ENCODE results near the gene ARMC2. TPM values are rescaled to one million over a fixed set of nuclear protein-coding genes. Genes with fewer than 3 reads are reported as not detected.
"Not testable (repeated sequence)": the region's sequence is repeated elsewhere in the genome, so short reads cannot be mapped to it uniquely, and the experiment has no call there.

ARMC2 gene
- polyA plus RNA-seq, 4 donors = 9.5 to 15.6 (median 13.8) TPM

GRCh38 chr6:108914235-108915022, 66.2 kb downstream of the ARMC2 start:
- DNase-seq (ENCODE audit: low read depth in 4 of 4, low spot score in 2 of 4) = no peak

DNA sequence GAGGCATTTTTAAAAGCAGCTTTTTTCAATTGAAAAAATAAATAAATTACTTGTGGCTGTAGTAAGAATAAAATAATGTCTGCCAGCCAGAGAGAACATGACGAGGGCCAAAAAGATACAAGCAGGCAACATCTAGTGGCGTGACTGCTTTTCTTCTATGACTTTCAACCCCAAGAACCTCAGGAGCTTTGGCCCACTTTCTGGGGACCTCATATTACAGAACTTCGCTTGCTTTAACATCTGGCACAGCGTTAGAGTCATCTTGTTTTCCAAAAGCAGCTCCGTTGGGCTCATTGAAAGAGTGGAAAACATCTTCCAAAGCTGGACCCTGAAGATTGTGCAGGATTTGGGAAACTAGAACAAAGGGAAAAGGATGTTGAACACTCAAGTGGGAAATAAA, 67.0 kb downstream of the ARMC2 start:
- no peak for DNase-seq (ENCODE audit: low read depth in 4 of 4, low spot score in 2 of 4)

GRCh38 chr6:108916026-108916686, 67.9 kb downstream of the ARMC2 start:
- no peak for DNase-seq (ENCODE audit: low read depth in 4 of 4, low spot score in 2 of 4)

DNA sequence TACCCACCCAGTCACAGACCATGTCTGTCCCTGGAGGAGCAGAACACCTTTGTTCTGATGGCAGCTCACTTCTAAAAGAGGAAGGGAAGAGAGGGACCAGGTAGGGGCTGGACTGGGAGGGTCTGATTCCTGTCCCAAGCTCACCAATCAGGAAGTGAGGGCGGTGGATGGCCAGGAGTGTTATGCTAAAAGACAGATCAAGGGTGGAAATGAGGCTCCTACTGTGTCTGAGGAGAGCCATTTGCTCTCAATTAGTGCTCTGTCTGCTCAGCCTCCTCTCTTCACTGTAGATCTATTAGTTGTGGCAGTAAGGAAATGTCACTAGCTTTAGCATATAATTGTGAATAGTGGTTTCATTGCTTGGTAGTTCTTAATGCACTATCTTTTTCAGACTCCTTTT, 72.5 kb downstream of the ARMC2 start:
- no peak for DNase-seq (ENCODE audit: low read depth in 4 of 4, low spot score in 2 of 4)

- no peak for DNase-seq (ENCODE audit: low read depth in 4 of 4, low spot score in 2 of 4)
Measured at GRCh38 chr6:108921547-108922361, 73.5 kb downstream of the ARMC2 start.

DNA sequence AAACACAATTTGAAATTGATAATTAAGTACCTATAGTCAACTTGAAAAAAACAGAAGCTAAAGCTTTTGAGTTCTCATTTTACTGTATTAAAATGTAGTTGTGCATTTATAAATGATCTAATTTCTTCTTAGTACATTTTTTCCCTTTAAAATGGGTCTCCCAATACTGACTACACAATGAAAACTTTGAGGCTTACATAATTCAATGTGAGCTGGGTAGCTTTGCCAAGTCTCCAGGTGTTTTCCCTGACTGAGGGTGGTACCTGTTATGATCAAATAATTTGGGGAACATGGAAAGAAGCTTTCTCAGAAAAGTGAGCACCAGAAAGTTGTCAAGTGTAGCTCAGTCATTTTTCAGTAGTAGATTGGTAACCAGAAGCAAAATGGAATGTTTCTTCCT, 74.3 kb downstream of the ARMC2 start:
- no peak for DNase-seq (ENCODE audit: low read depth in 4 of 4, low spot score in 2 of 4)

DNA sequence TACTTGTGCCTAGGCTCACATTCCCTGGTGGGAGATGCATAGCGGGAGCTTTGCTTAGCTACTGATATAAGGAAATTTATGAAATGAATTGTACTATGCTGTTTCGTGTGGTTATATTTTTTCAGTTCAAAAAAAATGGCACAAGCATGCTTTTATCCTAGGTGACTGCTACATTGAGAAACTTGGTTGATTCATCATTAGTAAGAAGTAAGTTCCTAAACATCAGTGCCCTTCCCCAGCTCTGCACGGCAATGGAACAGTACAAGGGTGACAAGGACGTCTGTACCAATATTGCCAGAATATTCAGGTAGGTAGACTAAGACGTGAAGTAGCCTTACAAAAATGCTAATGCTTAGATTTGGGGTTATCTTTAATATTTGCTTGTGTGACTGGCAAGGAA, 79.7 kb downstream of the ARMC2 start:
- DNase-seq (ENCODE audit: low read depth in 4 of 4, low spot score in 2 of 4) = no peak

DNA sequence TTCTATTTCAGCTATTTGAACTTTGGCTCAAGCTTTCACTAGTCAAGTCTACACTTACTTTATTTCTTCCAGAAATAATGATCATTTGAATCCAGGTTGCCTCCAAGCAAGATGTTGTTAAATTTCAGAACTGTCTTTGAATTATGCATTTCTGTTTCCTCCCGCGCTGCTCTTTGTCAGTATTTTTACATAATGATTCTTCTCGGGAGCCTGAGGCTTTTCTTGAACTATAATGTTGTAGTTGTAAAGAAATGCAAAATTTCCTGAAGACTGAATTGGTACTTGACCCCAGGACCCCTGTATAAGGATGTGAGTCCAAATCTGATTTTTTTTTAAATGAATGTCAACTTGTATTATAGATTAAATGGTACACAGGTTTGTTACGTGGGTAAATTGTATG, 80.4 kb downstream of the ARMC2 start:
- no peak for DNase-seq (ENCODE audit: low read depth in 4 of 4, low spot score in 2 of 4)

DNA sequence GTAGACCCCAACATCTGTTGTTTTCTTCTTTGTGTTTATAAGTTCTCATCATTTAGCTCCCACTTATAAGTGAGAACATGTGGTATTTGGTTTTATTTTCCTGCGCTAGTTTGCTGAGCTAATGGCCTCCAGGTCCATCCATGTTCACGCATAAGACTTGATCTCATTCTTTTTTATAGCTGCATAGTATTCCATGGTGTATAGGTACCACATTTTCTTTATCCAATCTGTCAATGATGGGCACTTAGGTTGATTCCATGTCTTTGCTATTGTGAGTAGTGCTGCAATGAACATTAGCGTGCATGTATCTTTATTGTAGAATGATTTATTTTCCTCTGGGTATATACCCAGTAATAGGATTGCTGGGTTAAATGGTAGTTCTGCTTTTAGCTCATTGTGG, 82.9 kb downstream of the ARMC2 start:
- not testable (repeated sequence) for DNase-seq (ENCODE audit: low read depth in 4 of 4, low spot score in 2 of 4)

- DNase-seq (ENCODE audit: low read depth in 4 of 4, low spot score in 2 of 4) = no peak
Measured at GRCh38 chr6:108937170-108937569, 88.9 kb downstream of the ARMC2 start.

DNA sequence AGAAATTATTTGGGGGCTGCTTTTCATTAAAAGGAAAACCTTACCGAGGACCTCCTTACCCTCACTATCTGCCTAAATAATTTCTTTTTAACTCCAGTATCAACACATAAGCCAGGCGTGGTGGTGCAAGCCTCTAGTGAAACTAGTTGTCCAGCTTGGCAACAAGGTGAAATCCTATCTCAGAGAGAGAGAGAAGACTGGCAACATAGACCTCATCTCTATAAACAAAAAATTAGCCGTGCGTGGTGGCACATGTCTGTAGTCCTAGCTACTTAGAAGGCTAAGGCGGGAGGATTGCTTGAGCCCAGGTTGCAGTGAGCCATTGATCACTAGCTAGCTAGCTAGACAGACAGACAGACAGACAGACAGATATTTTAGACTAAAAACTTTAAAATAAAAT, 92.5 kb downstream of the ARMC2 start:
- DNase-seq (ENCODE audit: low read depth in 4 of 4, low spot score in 2 of 4) = no peak

GRCh38 chr6:108941281-108941680, 93.1 kb downstream of the ARMC2 start:
- no peak for DNase-seq (ENCODE audit: low read depth in 4 of 4, low spot score in 2 of 4)

GRCh38 chr6:108941859-108942258, 93.6 kb downstream of the ARMC2 start:
- no peak for DNase-seq (ENCODE audit: low read depth in 4 of 4, low spot score in 2 of 4)

GRCh38 chr6:108942556-108943492, 94.6 kb downstream of the ARMC2 start:
- DNase-seq (ENCODE audit: low read depth in 4 of 4, low spot score in 2 of 4) = no peak

GRCh38 chr6:108944071-108944470, 95.8 kb downstream of the ARMC2 start:
- no peak for DNase-seq (ENCODE audit: low read depth in 4 of 4, low spot score in 2 of 4)

DNA sequence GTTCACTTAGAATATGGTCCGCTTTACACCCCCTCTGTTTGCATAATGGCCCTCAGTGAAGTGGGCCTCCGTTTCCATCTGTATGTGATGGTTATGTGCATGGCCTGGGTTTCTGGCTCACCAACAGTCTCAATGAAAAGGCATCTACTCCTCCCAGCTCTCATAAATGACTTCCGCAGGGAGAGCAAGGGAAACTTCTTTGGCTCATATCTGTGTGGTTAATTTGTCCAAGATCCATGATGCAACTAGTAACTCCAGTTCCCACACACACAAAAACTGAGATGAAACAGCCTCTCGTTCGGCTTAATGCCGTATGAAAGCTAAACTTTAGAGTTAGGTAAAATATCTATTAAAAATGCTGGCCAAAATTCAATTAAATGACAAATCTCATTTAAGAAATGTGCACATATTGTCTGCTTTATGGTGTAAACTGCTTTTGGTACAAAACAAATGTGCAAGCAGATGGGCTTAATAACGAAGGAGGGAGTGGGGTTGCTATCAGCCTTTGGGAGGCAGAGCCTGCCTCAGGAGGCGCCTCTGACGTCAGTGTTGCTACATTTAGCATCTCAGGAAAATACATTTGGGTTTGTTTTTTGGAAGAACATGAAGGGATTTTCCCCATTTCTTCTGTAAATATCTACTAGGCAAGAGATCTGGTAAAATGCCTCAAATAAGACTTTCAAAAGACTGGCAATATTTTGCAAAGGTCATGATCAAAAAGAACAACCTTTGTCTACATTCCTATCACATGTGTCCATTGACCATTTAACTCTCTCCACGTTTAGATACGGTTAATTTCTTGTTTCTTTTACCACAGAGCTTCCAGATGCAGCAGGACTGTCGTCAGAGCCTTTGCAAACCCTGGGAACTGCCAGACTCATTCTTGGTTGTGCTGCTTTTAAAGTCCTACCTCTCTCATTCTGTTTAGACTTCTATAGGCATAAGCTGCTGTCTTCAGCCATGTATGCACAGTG, 96.8 kb downstream of the ARMC2 start:
- no peak for DNase-seq (ENCODE audit: low read depth in 4 of 4, low spot score in 2 of 4)

DNA sequence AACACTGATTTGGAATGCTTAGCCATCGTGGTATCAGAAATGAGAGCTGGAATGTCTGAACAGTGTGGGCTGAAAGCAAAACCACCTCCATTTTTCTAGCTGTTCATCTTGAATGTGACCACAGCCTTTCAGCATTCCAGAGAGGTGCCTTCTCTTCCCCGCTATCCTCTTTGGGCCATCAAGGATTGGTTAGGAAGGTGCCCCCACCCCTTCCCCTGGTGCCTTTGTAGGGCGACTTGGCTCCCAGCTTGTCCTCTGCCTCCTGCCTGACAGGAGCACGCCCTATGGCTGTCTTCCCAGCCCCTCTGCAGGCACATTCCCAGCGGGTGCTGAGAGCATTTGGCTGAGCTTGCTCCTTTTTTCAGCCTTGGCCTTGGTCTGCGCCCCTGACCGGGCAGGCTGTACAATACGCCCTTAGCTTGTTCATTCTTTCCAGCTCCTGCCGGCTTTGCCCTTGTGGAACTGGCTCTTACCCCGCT, 97.5 kb downstream of the ARMC2 start:
- no peak for DNase-seq (ENCODE audit: low read depth in 4 of 4, low spot score in 2 of 4)

DNA sequence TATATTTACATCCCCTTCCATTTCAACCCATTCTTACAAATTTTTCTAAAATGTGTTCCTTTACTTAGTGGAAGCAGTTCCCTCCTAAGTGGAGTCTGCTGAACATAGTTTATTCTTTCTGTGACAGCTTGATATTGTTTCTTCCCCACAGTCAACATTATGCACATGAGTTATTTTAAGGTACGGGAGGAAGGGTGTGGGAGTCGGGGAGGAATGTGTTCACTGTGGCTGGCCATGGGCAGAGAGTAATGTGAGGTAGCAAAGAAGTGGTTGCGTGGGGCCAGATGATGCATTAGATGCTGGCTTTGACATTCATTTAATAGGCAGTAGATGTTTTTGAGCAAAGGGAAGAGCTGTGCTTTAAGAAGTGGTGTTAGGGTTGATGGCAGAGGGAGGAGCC, 98.5 kb downstream of the ARMC2 start:
- DNase-seq (ENCODE audit: low read depth in 4 of 4, low spot score in 2 of 4) = no peak

All from left renal cortex interstitium (tissue), 4 donors.